Ishikawa (cell line): ENCODE data around the gene RNF168.
A peak's percentile ranks its signal among the peaks of the same experiment; 100 is the strongest.

Experiments used
- CEBPB ChIP-seq: IDR thresholded peaks from 2 replicates; pipeline ENCODE4 v1.6.1; 2012
- CREB1 ChIP-seq: IDR thresholded peaks from 2 replicates; pipeline ENCODE4 v1.6.1; 2012; ENCODE audit warnings: low read depth
- EGR1 ChIP-seq: IDR thresholded peaks from 2 replicates; pipeline ENCODE4 v1.6.1; 2012
- EP300 ChIP-seq: IDR thresholded peaks from 2 replicates; pipeline ENCODE4 v1.6.1; 2012; ENCODE audit warnings: borderline replicate concordance
- FOXM1 ChIP-seq: IDR thresholded peaks from 2 replicates; pipeline ENCODE4 v1.6.1; 2012; ENCODE audit warnings: low read depth, borderline replicate concordance
- MAX ChIP-seq: IDR thresholded peaks from 2 replicates; pipeline ENCODE4 v1.6.1; 2012
- NFIC ChIP-seq: IDR thresholded peaks from 2 replicates; pipeline ENCODE4 v1.6.1; 2012
- RAD21 ChIP-seq: IDR thresholded peaks from 2 replicates; pipeline ENCODE4 v1.6.1; 2012; ENCODE audit warnings: low read depth
- REST ChIP-seq: IDR thresholded peaks from 2 replicates; pipeline ENCODE4 v1.6.1; 2012; ENCODE audit warnings: low read depth, mild to moderate bottlenecking
- TAF1 ChIP-seq: IDR thresholded peaks from 2 replicates; pipeline ENCODE4 v1.6.1; 2012; ENCODE audit warnings: low read depth, mild to moderate bottlenecking
- TCF12 ChIP-seq: IDR thresholded peaks from 2 replicates; pipeline ENCODE4 v1.6.1; 2012; ENCODE audit warnings: low read depth
- TEAD4 ChIP-seq: IDR thresholded peaks from 2 replicates; pipeline ENCODE4 v1.6.1; 2012
- USF1 ChIP-seq: IDR thresholded peaks from 2 replicates; pipeline ENCODE4 v1.6.1; 2012
- YY1 ChIP-seq: IDR thresholded peaks from 2 replicates; pipeline ENCODE4 v1.6.1; 2012; ENCODE audit warnings: low read depth
- ZBTB7A ChIP-seq: IDR thresholded peaks from 2 replicates; pipeline ENCODE4 v1.6.1; 2012; ENCODE audit warnings: low read depth

Gene RNF168

GRCh38 chr3:196458063-196458462 lies 45.5 kb downstream of the RNF168 start:
- TF ChIP-seq REST (no peak), FOXM1 (no peak), NFIC (no peak), USF1 (no peak), MAX (no peak), CEBPB (no peak), EP300 (no peak), TEAD4 (no peak), ZBTB7A (no peak), RAD21 (no peak), CREB1 (no peak), YY1 (no peak), EGR1 (no peak), TAF1 (no peak), TCF12 (no peak)

- no peak for TF ChIP-seq NFIC
- TF ChIP-seq ZBTB7A, result no peak
- TF ChIP-seq CEBPB, result no peak
- TF ChIP-seq MAX, result no peak
- TF ChIP-seq YY1, result no peak
- TF ChIP-seq EGR1, result no peak
- no peak for TF ChIP-seq TCF12
- no peak for TF ChIP-seq REST
- TF ChIP-seq TEAD4, result no peak
These were observed 48.6 kb downstream of the RNF168 start for GRCh38 chr3:196454935-196455334.

GRCh38 chr3:196445391-196445790 lies 58.2 kb downstream of the RNF168 start:
- peak; percentile 54 for TF ChIP-seq RAD21

GRCh38 chr3:196444500-196444894 lies 59.1 kb downstream of the RNF168 start:
- TF ChIP-seq ZBTB7A (no peak), USF1 (no peak), EP300 (no peak), NFIC (no peak), YY1 (no peak), MAX (no peak), TAF1 (no peak), REST (no peak), TCF12 (no peak), TEAD4 (no peak), CEBPB (no peak), FOXM1 (no peak), RAD21 (no peak), CREB1 (no peak), EGR1 (no peak)

- TF ChIP-seq EP300 (no peak), MAX (no peak), EGR1 (no peak), TAF1 (no peak), TEAD4 (no peak), FOXM1 (no peak), NFIC (no peak), TCF12 (no peak), RAD21 (no peak), REST (no peak), USF1 (no peak), ZBTB7A (no peak), CEBPB (no peak), CREB1 (no peak)
These were observed 62.9 kb downstream of the RNF168 start for GRCh38 chr3:196440696-196441095.
